K562 (cell line): ENCODE measurements around the gene TRPM4. TPM values are rescaled to one million over a fixed set of nuclear protein-coding genes. Genes with fewer than 3 reads are reported as not detected.

Experiments used
- ARID4B ChIP-seq: sonication (generic); formaldehyde crosslinking; IDR thresholded peaks from 2 replicates; pipeline ENCODE4 v1.8.0; 2022; ENCODE audit warnings: mild to moderate bottlenecking, missing genetic modification reagents
- HDAC1 ChIP-seq, 2 experiments: fragments of 450-650 bp; IDR thresholded peaks; 2 replicates each; pipeline ENCODE4 v1.6.1; 2016 to 2017; ENCODE audit warnings: inconsistent platforms in 1 of 2, mild to moderate bottlenecking in 1 of 2, moderate library complexity in 1 of 2
- L3MBTL2 ChIP-seq: fragments of 450-650 bp; IDR thresholded peaks from 2 replicates; pipeline ENCODE4 v1.6.1; 2016; ENCODE audit warnings: mild to moderate bottlenecking, moderate library complexity
- MNT ChIP-seq, 2 experiments: fragments of 450-650 bp; conservative IDR thresholded peaks; 2 replicates each; pipeline ENCODE4 v1.6.1; 2017; ENCODE audit warnings: mild to moderate bottlenecking in 2 of 2, moderate library complexity in 2 of 2
- NFE2 ChIP-seq: IDR thresholded peaks from 2 replicates; pipeline ENCODE4 v1.6.1; 2014; ENCODE audit warnings: antibody characterized with exemption, low read depth
- NR4A1 ChIP-seq, 2 experiments: fragments of 250-450 bp in 1 of 2; fragments of 450-650 bp in 1 of 2; sonication (Bioruptor Pico) in 1 of 2; IDR thresholded peaks; 2 replicates each; pipeline versions ENCODE4 v1.4.0 to v1.6.1; 2016 to 2020; ENCODE audit warnings: mild to moderate bottlenecking in 2 of 2, missing compliant biosample characterization in 1 of 2, missing genetic modification characterization in 1 of 2, moderate library complexity in 1 of 2
- POLR2H ChIP-seq: IDR thresholded peaks from 2 replicates; pipeline ENCODE4 v1.6.1; 2016; ENCODE audit warnings: missing genetic modification characterization, low read depth, mild to moderate bottlenecking, control low read depth, missing compliant biosample characterization, moderate library complexity
- SAP30 ChIP-seq: fragments of 200-600 bp; sonication (generic); IDR thresholded peaks from 2 replicates; pipeline ENCODE4 v1.6.1; 2012; ENCODE audit warnings: borderline replicate concordance, low read depth, mild to moderate bottlenecking, moderate library complexity, low read length, control low read depth, inconsistent platforms; ENCODE audit not compliant: insufficient read depth, poor library complexity, severe bottlenecking
- SIN3A ChIP-seq, 2 experiments: fragments of 150-350 bp in 1 of 2; IDR thresholded peaks; 2 replicates each; pipeline ENCODE4 v1.6.1; 2011 to 2016; ENCODE audit warnings: borderline replicate concordance in 2 of 2, low read depth in 2 of 2, low read length in 2 of 2, mild to moderate bottlenecking in 2 of 2, moderate library complexity in 2 of 2; ENCODE audit not compliant: control insufficient read depth in 1 of 2
- SOX6 ChIP-seq: fragments of 450-650 bp; IDR thresholded peaks from 2 replicates; pipeline ENCODE4 v1.6.1; 2014; ENCODE audit warnings: mild to moderate bottlenecking
- SUPT5H ChIP-seq: fragments of 450-650 bp; IDR thresholded peaks from 2 replicates; pipeline ENCODE4 v1.6.1; 2016
- TARDBP ChIP-seq: fragments of 450-650 bp; IDR thresholded peaks from 2 replicates; pipeline ENCODE4 v1.6.1; 2016
- ZBTB8A ChIP-seq: fragments of 450-650 bp; IDR thresholded peaks from 2 replicates; pipeline ENCODE4 v1.6.1; 2018; ENCODE audit warnings: mild to moderate bottlenecking, moderate library complexity; ENCODE audit not compliant: partially characterized antibody
- polyA plus RNA-seq, 8 experiments: library from polyadenylated mRNA; depleted of rRNA in 4 of 8; stranded (reverse) in 5 of 8; unstranded in 3 of 8; fragments of >200 nt; fragmentation: Nextera tagmentation in 2 of 8; fragmentation: Illumina TruSeq in 1 of 8; extraction: Ambion mirVana in 2 of 8; extraction: Trizol in 1 of 8; gene quantifications; 2 replicates each; pipeline versions ENCODE4 v1.2.1 to v1.2.3, GENCODE V29; 2011 to 2014; ENCODE audit warnings: inconsistent platforms in 1 of 8, missing spikeins in 1 of 8
- total RNA-seq, 7 experiments: library from RNA; depleted of rRNA in 6 of 7; stranded (reverse); fragments of >200 nt in 6 of 7; fragmentation: Illumina TruSeq in 2 of 7; extraction: Trizol in 2 of 7; gene quantifications; 2 replicates each; pipeline versions ENCODE4 v1.2.1 to v1.2.3, GENCODE V29; 2011 to 2021; ENCODE audit warnings: low replicate concordance in 1 of 7
- TF ChIP-seq, protein P1 (sequence below): sonication (generic); formaldehyde crosslinking; IDR thresholded peaks from 2 replicates; pipeline ENCODE4 v1.8.1; 2023; ENCODE audit warnings: mild to moderate bottlenecking, missing genetic modification reagents

The TRPM4 gene
- total and polyA plus RNA-seq, 9 of the 15 experiments (the other 6 are each of a cell fraction or from before 2014, with no cell fraction given): 6.5 to 45.4 (median 15.2) TPM

DNA sequence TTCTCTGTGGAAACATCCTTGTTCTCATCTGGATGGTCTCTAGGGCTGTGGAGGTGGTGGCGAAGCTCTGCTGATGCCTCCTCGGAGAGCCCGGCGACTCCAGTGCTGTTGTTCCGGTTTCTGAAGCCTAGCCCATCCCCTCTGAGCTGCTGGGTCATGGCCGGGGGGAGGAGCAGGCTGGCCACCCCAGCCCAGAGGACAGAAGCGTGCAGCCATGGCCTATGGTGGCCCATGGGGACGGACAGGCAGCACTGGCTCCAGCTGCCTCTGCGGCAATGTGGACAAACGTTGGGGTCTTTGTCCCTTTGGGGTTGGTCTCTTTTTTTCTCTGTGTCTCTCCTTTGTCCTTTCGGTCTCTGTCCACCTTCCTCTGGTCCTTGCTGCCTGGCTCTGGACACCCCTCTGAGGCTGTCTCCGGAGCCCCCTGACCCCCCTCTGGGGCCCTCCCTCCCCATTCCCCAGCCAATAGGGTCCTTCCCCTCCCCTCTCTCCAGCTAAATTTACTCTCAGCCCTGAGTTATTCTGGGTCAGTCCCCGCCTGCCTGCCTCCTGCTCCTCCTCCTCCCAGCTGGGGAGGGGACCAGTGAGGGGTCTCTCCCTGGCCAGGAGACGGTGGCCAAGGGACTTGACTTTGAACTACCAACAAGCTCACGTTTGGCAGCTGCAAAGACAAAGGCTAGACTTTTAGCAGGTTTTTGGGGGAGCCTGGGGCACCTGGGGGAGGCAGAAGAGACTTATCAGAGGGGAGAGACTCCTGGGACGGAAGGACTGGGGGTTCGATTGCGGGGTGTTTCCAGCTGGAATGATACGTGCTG is 2.4 kb upstream of the TRPM4 start, which contains the start of gene HRC (continued):
- TF ChIP-seq ARID4B: peak; percentile 68
- peak; percentile 87 for TF ChIP-seq SUPT5H
- 0 out of 2 replicates have a peak, but pooled peaks have one; percentile 25 for TF ChIP-seq TARDBP
- TF ChIP-seq, protein P1, sequence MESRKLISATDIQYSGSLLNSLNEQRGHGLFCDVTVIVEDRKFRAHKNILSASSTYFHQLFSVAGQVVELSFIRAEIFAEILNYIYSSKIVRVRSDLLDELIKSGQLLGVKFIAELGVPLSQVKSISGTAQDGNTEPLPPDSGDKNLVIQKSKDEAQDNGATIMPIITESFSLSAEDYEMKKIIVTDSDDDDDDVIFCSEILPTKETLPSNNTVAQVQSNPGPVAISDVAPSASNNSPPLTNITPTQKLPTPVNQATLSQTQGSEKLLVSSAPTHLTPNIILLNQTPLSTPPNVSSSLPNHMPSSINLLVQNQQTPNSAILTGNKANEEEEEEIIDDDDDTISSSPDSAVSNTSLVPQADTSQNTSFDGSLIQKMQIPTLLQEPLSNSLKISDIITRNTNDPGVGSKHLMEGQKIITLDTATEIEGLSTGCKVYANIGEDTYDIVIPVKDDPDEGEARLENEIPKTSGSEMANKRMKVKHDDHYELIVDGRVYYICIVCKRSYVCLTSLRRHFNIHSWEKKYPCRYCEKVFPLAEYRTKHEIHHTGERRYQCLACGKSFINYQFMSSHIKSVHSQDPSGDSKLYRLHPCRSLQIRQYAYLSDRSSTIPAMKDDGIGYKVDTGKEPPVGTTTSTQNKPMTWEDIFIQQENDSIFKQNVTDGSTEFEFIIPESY: no peak
- peak in 1 of 2 experiments; percentile 74; a peak in 2 of 4 replicates for TF ChIP-seq HDAC1 (IDR thresholded peaks at IDR 0.05)
- TF ChIP-seq POLR2H: peak; percentile 52; the same call in 1 of the 2 replicates
- peak; percentile 42 for TF ChIP-seq SAP30
- peak; percentile 57 to 84 for TF ChIP-seq MNT (conservative IDR thresholded peaks at IDR 0.05)
- TF ChIP-seq ZBTB8A: no peak
- no peak for TF ChIP-seq NR4A1 (CRISPR knock-in tag; IDR thresholded peaks at IDR 0.05)
- peak; percentile 55; the same call in 1 of the 2 replicates for TF ChIP-seq NR4A1 (tag; IDR thresholded peaks at IDR 0.05)
- peak; percentile 12; the same call in 1 of the 2 replicates for TF ChIP-seq SOX6
- peak; percentile 33; the same call in 1 of the 2 replicates for TF ChIP-seq L3MBTL2
- TF ChIP-seq SIN3A (IDR thresholded peaks at IDR 0.05; ENCODE audit: borderline replicate concordance in 2 of 2, control insufficient read depth in 1 of 2, low read depth in 2 of 2, low read length in 2 of 2): peak in 1 of 2 experiments; percentile 67; a peak in 1 of 4 replicates
- TF ChIP-seq NFE2: peak; percentile 89
